Measurements from ENCODE around the gene DOK6. TPM values are rescaled to one million over a fixed set of nuclear protein-coding genes. Genes with fewer than 3 reads are reported as not detected.

DOK6 gene
- total and polyA plus RNA-seq, 2 of the 13 experiments (the other 11 are each of a cell fraction or from before 2014, with no cell fraction given): 17.0 to 17.2 TPM

DNA sequence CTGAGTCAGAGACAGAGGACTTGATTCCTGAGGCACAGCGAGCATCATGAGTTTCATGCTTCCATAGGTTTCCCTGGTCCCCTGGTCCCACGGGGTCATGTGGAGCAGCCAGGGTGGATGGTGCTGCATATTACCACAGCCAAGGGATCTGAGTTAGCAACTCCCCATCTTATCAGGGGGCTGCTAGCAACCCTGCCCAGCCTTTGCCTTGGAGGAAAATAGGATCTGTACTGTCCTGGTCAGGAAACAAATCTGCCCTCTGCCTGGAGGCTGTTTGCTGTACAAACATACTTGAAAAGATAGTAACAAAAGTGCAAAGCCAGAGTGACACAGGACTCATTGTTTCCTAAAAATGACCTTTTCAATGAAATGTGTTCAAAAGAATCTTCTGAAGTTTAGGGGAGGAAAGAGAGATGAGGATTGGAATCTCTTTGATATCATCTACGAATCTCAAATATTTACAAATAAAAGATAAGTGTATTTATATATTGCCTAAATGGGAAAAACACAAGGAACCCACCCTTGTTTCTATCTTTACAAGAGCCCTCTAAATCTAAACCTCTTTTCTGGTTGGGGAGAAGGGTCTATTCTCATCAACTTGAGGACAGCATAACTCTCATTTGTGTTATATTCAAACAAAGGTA lies 352.2 kb downstream of the DOK6 start:
- ChIA-PET CTCF (ENCODE audit: low intra/inter-chr PET ratio, low total read pairs) (no interaction called here), POLR2A (no interaction called here)
- Histone ChIP-seq H3K27me3 (ENCODE audit: control insufficient read depth in 1 of 2, insufficient read depth in 2 of 2, low read length in 2 of 2) (no peaks in the 10 kb centered on the region), H3K9ac (ENCODE audit: insufficient read depth, low read depth, low read length) (peak overlapping the region; percentile 73), H3K4me3 (replicated peaks in 1 of 3; ENCODE audit: insufficient read depth in 1 of 3, low read depth in 2 of 3, low read length in 3 of 3) (peak overlapping the region in 1 of 3 experiments; percentile 25; a peak in 1 of 6 replicates), H4K20me1 (ENCODE audit: insufficient read depth, low read length) (no peaks in the 10 kb centered on the region), H3K4me2 (ENCODE audit: low read depth, low read length) (peak overlapping the region; percentile 55), H3K36me3 (replicated peaks in 1 of 2; ENCODE audit: control insufficient read depth in 1 of 2, insufficient read depth in 2 of 2, low read length in 2 of 2) (no peaks in the 10 kb centered on the region; a peak in 1 of 5 replicates), H3K4me1 (ENCODE audit: insufficient read depth, low read length) (peaks cover 77% of the 10 kb centered on the region), H2AFZ (ENCODE audit: low read length) (no peak overlapping the region), H3K27ac (ENCODE audit: extremely low read length, insufficient read depth, low read length) (peak overlapping the region; percentile 92), H3K9me3 (ENCODE audit: low read length) (peaks cover 16% of the 10 kb centered on the region; the same call in 1 of the 2 replicates), H3K79me2 (ENCODE audit: insufficient read depth, low read length) (no peaks in the 10 kb centered on the region)
- ATAC-seq (peak; percentile 99), FAIRE-seq (peak; percentile 100), DNase-seq (ENCODE audit: low spot score) (peak; percentile 99)
- in situ Hi-C loops (cut with HindIII; ENCODE audit: extremely low pct_ligation_motif_present, low pct_unique_long_range_greater_than_20kb): loop anchor here (5.0 to 25.0 kb wide), 2 partner anchors 34 to 391 kb away; no protein-coding TSS in a partner anchor
- intact Hi-C loops (cut with micrococcal nuclease; ENCODE audit: unreplicated experiment): loop anchor here (1.0 to 10.0 kb wide), 3 partner anchors 37 to 320 kb away; no protein-coding TSS in a partner anchor
- 0% methylated on average over 2 of the region's 3 CpGs for WGBS (ENCODE audit: low lambda C conversion rate)
- no TSS peak for BruUV-seq (replicated peaks)
- TF ChIP-seq SP4 (CRISPR knock-in tag; IDR thresholded peaks at IDR 0.05) (no peak), TOPORS (CRISPR knock-in tag; IDR thresholded peaks at IDR 0.05) (no peak), REPIN1 (CRISPR knock-in tag; IDR thresholded peaks at IDR 0.05; ENCODE audit: borderline replicate concordance, low read depth) (peak; percentile 80), NFATC3 (CRISPR knock-in tag; IDR thresholded peaks at IDR 0.05) (0 out of 2 replicates have a peak, but pooled peaks have one; percentile 31), ZMAT3 (CRISPR knock-in tag; conservative IDR thresholded peaks at IDR 0.05) (no peak), ZNF558 (CRISPR knock-in tag; IDR thresholded peaks at IDR 0.05; ENCODE audit: borderline replicate concordance) (no peak), SIX4 (CRISPR knock-in tag; IDR thresholded peaks at IDR 0.05) (peak; percentile 78), RAD21 (CRISPR knock-in tag; IDR thresholded peaks at IDR 0.05) (peak; percentile 46; the same call in 1 of the 2 replicates), KDM6A (CRISPR knock-in tag; IDR thresholded peaks at IDR 0.05; ENCODE audit: low read depth) (peak; percentile 68), ZFY (CRISPR knock-in tag; IDR thresholded peaks at IDR 0.05) (no peak), KMT2A (CRISPR knock-in tag; IDR thresholded peaks at IDR 0.05) (no peak)
- TF ChIP-seq, protein P1, sequence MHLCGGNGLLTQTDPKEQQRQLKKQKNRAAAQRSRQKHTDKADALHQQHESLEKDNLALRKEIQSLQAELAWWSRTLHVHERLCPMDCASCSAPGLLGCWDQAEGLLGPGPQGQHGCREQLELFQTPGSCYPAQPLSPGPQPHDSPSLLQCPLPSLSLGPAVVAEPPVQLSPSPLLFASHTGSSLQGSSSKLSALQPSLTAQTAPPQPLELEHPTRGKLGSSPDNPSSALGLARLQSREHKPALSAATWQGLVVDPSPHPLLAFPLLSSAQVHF (CRISPR knock-in tag; IDR thresholded peaks at IDR 0.05): no peak
- TF ChIP-seq, protein P2, sequence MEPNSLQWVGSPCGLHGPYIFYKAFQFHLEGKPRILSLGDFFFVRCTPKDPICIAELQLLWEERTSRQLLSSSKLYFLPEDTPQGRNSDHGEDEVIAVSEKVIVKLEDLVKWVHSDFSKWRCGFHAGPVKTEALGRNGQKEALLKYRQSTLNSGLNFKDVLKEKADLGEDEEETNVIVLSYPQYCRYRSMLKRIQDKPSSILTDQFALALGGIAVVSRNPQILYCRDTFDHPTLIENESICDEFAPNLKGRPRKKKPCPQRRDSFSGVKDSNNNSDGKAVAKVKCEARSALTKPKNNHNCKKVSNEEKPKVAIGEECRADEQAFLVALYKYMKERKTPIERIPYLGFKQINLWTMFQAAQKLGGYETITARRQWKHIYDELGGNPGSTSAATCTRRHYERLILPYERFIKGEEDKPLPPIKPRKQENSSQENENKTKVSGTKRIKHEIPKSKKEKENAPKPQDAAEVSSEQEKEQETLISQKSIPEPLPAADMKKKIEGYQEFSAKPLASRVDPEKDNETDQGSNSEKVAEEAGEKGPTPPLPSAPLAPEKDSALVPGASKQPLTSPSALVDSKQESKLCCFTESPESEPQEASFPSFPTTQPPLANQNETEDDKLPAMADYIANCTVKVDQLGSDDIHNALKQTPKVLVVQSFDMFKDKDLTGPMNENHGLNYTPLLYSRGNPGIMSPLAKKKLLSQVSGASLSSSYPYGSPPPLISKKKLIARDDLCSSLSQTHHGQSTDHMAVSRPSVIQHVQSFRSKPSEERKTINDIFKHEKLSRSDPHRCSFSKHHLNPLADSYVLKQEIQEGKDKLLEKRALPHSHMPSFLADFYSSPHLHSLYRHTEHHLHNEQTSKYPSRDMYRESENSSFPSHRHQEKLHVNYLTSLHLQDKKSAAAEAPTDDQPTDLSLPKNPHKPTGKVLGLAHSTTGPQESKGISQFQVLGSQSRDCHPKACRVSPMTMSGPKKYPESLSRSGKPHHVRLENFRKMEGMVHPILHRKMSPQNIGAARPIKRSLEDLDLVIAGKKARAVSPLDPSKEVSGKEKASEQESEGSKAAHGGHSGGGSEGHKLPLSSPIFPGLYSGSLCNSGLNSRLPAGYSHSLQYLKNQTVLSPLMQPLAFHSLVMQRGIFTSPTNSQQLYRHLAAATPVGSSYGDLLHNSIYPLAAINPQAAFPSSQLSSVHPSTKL (CRISPR knock-in tag; IDR thresholded peaks at IDR 0.05): peak; percentile 96
- TF ChIP-seq, protein P3, sequence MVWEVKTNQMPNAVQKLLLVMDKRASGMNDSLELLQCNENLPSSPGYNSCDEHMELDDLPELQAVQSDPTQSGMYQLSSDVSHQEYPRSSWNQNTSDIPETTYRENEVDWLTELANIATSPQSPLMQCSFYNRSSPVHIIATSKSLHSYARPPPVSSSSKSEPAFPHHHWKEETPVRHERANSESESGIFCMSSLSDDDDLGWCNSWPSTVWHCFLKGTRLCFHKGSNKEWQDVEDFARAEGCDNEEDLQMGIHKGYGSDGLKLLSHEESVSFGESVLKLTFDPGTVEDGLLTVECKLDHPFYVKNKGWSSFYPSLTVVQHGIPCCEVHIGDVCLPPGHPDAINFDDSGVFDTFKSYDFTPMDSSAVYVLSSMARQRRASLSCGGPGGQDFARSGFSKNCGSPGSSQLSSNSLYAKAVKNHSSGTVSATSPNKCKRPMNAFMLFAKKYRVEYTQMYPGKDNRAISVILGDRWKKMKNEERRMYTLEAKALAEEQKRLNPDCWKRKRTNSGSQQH (CRISPR knock-in tag; IDR thresholded peaks at IDR 0.05; ENCODE audit: low read depth): no peak
- TF ChIP-seq, protein P4, sequence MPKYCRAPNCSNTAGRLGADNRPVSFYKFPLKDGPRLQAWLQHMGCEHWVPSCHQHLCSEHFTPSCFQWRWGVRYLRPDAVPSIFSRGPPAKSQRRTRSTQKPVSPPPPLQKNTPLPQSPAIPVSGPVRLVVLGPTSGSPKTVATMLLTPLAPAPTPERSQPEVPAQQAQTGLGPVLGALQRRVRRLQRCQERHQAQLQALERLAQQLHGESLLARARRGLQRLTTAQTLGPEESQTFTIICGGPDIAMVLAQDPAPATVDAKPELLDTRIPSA (CRISPR knock-in tag; IDR thresholded peaks at IDR 0.05; ENCODE audit: borderline replicate concordance): no peak
- TF ChIP-seq, protein P5, sequence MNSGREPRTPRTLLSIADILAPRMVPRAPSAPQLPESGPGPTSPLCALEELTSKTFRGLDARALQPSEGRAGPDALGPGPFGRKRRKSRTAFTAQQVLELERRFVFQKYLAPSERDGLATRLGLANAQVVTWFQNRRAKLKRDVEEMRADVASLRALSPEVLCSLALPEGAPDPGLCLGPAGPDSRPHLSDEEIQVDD (CRISPR knock-in tag; IDR thresholded peaks at IDR 0.05; ENCODE audit: borderline replicate concordance): no peak
